Calu3 (cell line): ENCODE results near the gene CLEC9A. TPM values are rescaled to one million over a fixed set of nuclear protein-coding genes. Genes with fewer than 3 reads are reported as not detected.

Source experiments
- BruUV-seq: library from RNA; stranded (reverse); fragments of 400-500 nt; replicated peaks from 2 replicates; lab custom pipeline; 2021; lab: Mats Ljungman, UMichigan
- CTCF ChIA-PET: fragments of 300-600 bp; sonication (Branson Sonifier 250); formaldehyde crosslinking; loops from one replicate; lab custom pipeline; 2022; ENCODE audit warnings: antibody characterized with exemption; lab: Charles Lee
- DNase-seq: peaks from one replicate; pipeline ENCODE4 v3.0.0; 2022
- H3K27ac Mint-ChIP-seq: one replicate; pipeline ENCODE4 v1.8.0; 2022; ENCODE audit warnings: mixed read lengths; ENCODE audit not compliant: unreplicated experiment
- H3K27me3 Mint-ChIP-seq: one replicate; pipeline ENCODE4 v1.8.0; 2022; ENCODE audit warnings: mixed read lengths; ENCODE audit not compliant: unreplicated experiment
- H3K36me3 Mint-ChIP-seq: one replicate; pipeline ENCODE4 v1.8.0; 2022; ENCODE audit warnings: mild to moderate bottlenecking, moderate library complexity, mixed read lengths; ENCODE audit not compliant: insufficient read depth, unreplicated experiment
- H3K4me1 Mint-ChIP-seq: one replicate; pipeline ENCODE4 v1.8.0; 2022; ENCODE audit warnings: mild to moderate bottlenecking, low read depth, mixed read lengths; ENCODE audit not compliant: unreplicated experiment
- H3K4me3 Mint-ChIP-seq: one replicate; pipeline ENCODE4 v1.8.0; 2022; ENCODE audit warnings: mild to moderate bottlenecking, low read depth, moderate library complexity, mixed read lengths; ENCODE audit not compliant: unreplicated experiment
- H3K9me3 Mint-ChIP-seq: one replicate; pipeline ENCODE4 v1.8.0; 2022; ENCODE audit warnings: low read depth, mixed read lengths; ENCODE audit not compliant: unreplicated experiment
- CTCF ChIP-seq: fragments of 200-600 bp; IDR thresholded peaks from one replicate; pipeline ENCODE4 v1.8.0; 2022; ENCODE audit warnings: antibody characterized with exemption; ENCODE audit not compliant: unreplicated experiment
- intact Hi-C: fragments of 100-400 bp; cut with micrococcal nuclease; formaldehyde crosslinking; loops from one replicate; pipeline ENCODE4 v1.10.0; 2022; ENCODE audit not compliant: unreplicated experiment
- total RNA-seq: library from RNA; stranded (reverse); gene quantifications from 2 replicates; pipeline ENCODE4 v1.2.3, GENCODE V29; 2022

Gene CLEC9A
- total RNA-seq, 1 experiment from 2014 or later = not detected

- H3K4me1 Mint-ChIP-seq = no peaks in the 10 kb centered on the region
- H3K36me3 Mint-ChIP-seq = no peaks in the 10 kb centered on the region
- CTCF ChIA-PET = no interaction called here
- peaks cover 8% of the 10 kb centered on the region for H3K9me3 Mint-ChIP-seq
- no TSS peak for BruUV-seq
- intact Hi-C loops = no loop called here
- peaks cover 20% of the 10 kb centered on the region for H3K27me3 Mint-ChIP-seq
- no peak for DNase-seq
- TF ChIP-seq CTCF = no peak
- no peak overlapping the region for H3K27ac Mint-ChIP-seq
- H3K4me3 Mint-ChIP-seq = no peak overlapping the region
Observed at GRCh38 chr12:10101648-10102220, 71.3 kb downstream of the CLEC9A start.

- Mint-ChIP-seq H3K27me3 (peaks cover 22% of the 10 kb centered on the region), H3K4me3 (no peak overlapping the region), H3K4me1 (no peaks in the 10 kb centered on the region), H3K36me3 (no peaks in the 10 kb centered on the region), H3K9me3 (peaks cover 8% of the 10 kb centered on the region), H3K27ac (no peak overlapping the region)
- TF ChIP-seq CTCF = no peak
- intact Hi-C loops = no loop called here
- CTCF ChIA-PET = no interaction called here
- no peak for DNase-seq
- BruUV-seq = no TSS peak
Observed at GRCh38 chr12:10102322-10102721, 71.8 kb downstream of the CLEC9A start.

- CTCF ChIA-PET = no interaction called here
- H3K9me3 Mint-ChIP-seq = peaks cover 4% of the 10 kb centered on the region
Observed at GRCh38 chr12:10110256-10110844, 79.9 kb downstream of the CLEC9A start.

GRCh38 chr12:10111451-10111850, 81.0 kb downstream of the CLEC9A start:
- intact Hi-C loops = no loop called here
- CTCF ChIA-PET = no interaction called here
- no TSS peak for BruUV-seq

More at GRCh38 chr12:10110256-10110844, 79.9 kb downstream of the CLEC9A start:
- BruUV-seq = no TSS peak
- Mint-ChIP-seq H3K4me3 (no peak overlapping the region), H3K27ac (no peak overlapping the region), H3K4me1 (no peaks in the 10 kb centered on the region), H3K27me3 (peaks cover 16% of the 10 kb centered on the region), H3K36me3 (no peaks in the 10 kb centered on the region)
- no peak for TF ChIP-seq CTCF
- intact Hi-C loops = no loop called here
- no peak for DNase-seq

More at GRCh38 chr12:10111451-10111850, 81.0 kb downstream of the CLEC9A start:
- no peaks in the 10 kb centered on the region for H3K4me1 Mint-ChIP-seq
- no peak for TF ChIP-seq CTCF
- DNase-seq = no peak
- H3K9me3 Mint-ChIP-seq = no peaks in the 10 kb centered on the region
- H3K36me3 Mint-ChIP-seq = no peaks in the 10 kb centered on the region
- H3K27me3 Mint-ChIP-seq = peaks cover 5% of the 10 kb centered on the region
- H3K27ac Mint-ChIP-seq = no peak overlapping the region
- H3K4me3 Mint-ChIP-seq = no peak overlapping the region
